GM12878 (cell line): ENCODE data around the gene VCP. TPM values are rescaled to one million over a fixed set of nuclear protein-coding genes. Genes with fewer than 3 reads are reported as not detected.
A peak's percentile ranks its signal among the peaks of the same experiment; 100 is the strongest.

Experiments
- ATAC-seq: fragments of 200-7000 bp; cut with Tn5 transposase; 3 replicates; pipeline ENCODE4 v1.9.1; 2020; ENCODE audit warnings: mild to moderate bottlenecking, moderate library complexity
- BruUV-seq: library from RNA; stranded (reverse); fragments of 400-500 nt; replicated peaks from 2 replicates; lab custom pipeline; 2021; lab: Mats Ljungman, UMichigan
- CTCF ChIA-PET: fragments of 300-600 bp; sonication (Branson Sonifier 250); formaldehyde crosslinking; extraction: SDS; loops from one replicate; lab custom pipeline; 2021; ENCODE audit warnings: inconsistent platforms; lab: Yijun Ruan, JAX
- POLR2A ChIA-PET: fragments of 350-600 bp; formaldehyde crosslinking; extraction: SDS; loops from one replicate; lab custom pipeline; 2021; ENCODE audit warnings: inconsistent platforms; lab: Charles Lee
- RAD21 ChIA-PET: fragments of 300-600 bp; sonication (Branson Sonifier 250); formaldehyde crosslinking; loops from one replicate; lab custom pipeline; 2023; ENCODE audit warnings: antibody characterized with exemption; ENCODE audit not compliant: unreplicated experiment; lab: Charles Lee
- SMC1A ChIA-PET: fragments of 300-600 bp; sonication (Branson Sonifier 250); formaldehyde crosslinking; loops from one replicate; lab custom pipeline; 2023; ENCODE audit not compliant: unreplicated experiment, uncharacterized antibody; lab: Charles Lee
- DNase-seq: peaks from one replicate; pipeline ENCODE4 v3.0.0-alpha.2; 2011; ENCODE audit warnings: low read depth, low spot score
- FAIRE-seq: peaks from 3 replicates; lab custom pipeline; 2011; peaks lifted over from hg19 to GRCh38; lab: Jason Lieb, UNC
- H2AFZ ChIP-seq: 2 replicates; pipeline ENCODE4 v1.6.0; 2011; ENCODE audit warnings: low read depth, low read length, control low read depth; ENCODE audit not compliant: control insufficient read depth
- H3K27ac ChIP-seq: 2 replicates; pipeline ENCODE4 v1.5.1; 2011; ENCODE audit warnings: control low read depth; ENCODE audit not compliant: control insufficient read depth, insufficient read depth
- H3K27me3 ChIP-seq, 2 experiments: replicated peaks in 1 of 2; 2 replicates each; pipeline versions ENCODE4 v1.6.0 to v1.6.1; 2011; ENCODE audit warnings: low read length in 1 of 2; ENCODE audit not compliant: control insufficient read depth in 2 of 2, insufficient read depth in 2 of 2
- H3K36me3 ChIP-seq, 2 experiments: 2 replicates each; pipeline ENCODE4 v1.5.1; 2011; ENCODE audit warnings: low read length in 1 of 2; ENCODE audit not compliant: control insufficient read depth in 2 of 2, insufficient read depth in 2 of 2
- H3K4me1 ChIP-seq: 2 replicates; pipeline ENCODE4 v1.6.1; 2011; ENCODE audit warnings: mild to moderate bottlenecking, low read length, moderate library complexity, mixed read lengths; ENCODE audit not compliant: control insufficient read depth, insufficient read depth
- H3K4me2 ChIP-seq: 2 replicates; pipeline ENCODE4 v1.6.0; 2011; ENCODE audit warnings: control low read depth; ENCODE audit not compliant: control insufficient read depth, insufficient read depth
- H3K4me3 ChIP-seq: fragments of 200-600 bp; sonication (generic); 2 replicates; pipeline ENCODE4 v1.5.1; 2016
- H3K79me2 ChIP-seq: 2 replicates; pipeline ENCODE4 v1.6.0; 2011; ENCODE audit warnings: low read length; ENCODE audit not compliant: control insufficient read depth, insufficient read depth
- H3K9ac ChIP-seq: 2 replicates; pipeline ENCODE4 v1.8.0; 2011; ENCODE audit warnings: low read length, control low read depth, mixed read lengths; ENCODE audit not compliant: control insufficient read depth, insufficient read depth
- H3K9me3 ChIP-seq: replicated peaks from 3 replicates; pipeline ENCODE4 v1.5.1; 2011; ENCODE audit warnings: mild to moderate bottlenecking, low read length; ENCODE audit not compliant: control insufficient read depth, insufficient read depth
- H4K20me1 ChIP-seq: 2 replicates; pipeline ENCODE4 v1.6.0; 2011; ENCODE audit not compliant: control insufficient read depth, insufficient read depth
- CREM ChIP-seq: IDR thresholded peaks from 2 replicates; pipeline ENCODE4 v1.6.1; 2014; ENCODE audit warnings: antibody characterized with exemption, low read depth
- FOS ChIP-seq: IDR thresholded peaks from 3 replicates; pipeline ENCODE4 v1.6.1; 2011; ENCODE audit warnings: borderline replicate concordance; ENCODE audit not compliant: insufficient read length; ENCODE audit errors: extremely low read depth
- IRF5 ChIP-seq: fragments of 450-650 bp; IDR thresholded peaks from 2 replicates; pipeline ENCODE4 v1.6.1; 2017; ENCODE audit warnings: borderline replicate concordance
- NBN ChIP-seq: fragments of 450-650 bp; IDR thresholded peaks from 2 replicates; pipeline ENCODE4 v1.6.1; 2016
- NR2C1 ChIP-seq: fragments of 450-650 bp; IDR thresholded peaks from 2 replicates; pipeline ENCODE4 v1.6.1; 2017; ENCODE audit warnings: antibody characterized with exemption, mild to moderate bottlenecking, moderate library complexity
- YBX1 ChIP-seq: fragments of 450-650 bp; IDR thresholded peaks from 2 replicates; pipeline ENCODE4 v1.6.1; 2016; ENCODE audit warnings: antibody characterized with exemption
- YY1 ChIP-seq: IDR thresholded peaks from 2 replicates; pipeline ENCODE4 v1.6.1; 2011; ENCODE audit warnings: low read depth, mild to moderate bottlenecking, low read length
- ZZZ3 ChIP-seq: IDR thresholded peaks from 2 replicates; pipeline ENCODE4 v1.6.1; 2011; ENCODE audit warnings: low read depth; ENCODE audit not compliant: control insufficient read depth, insufficient read length
- WGBS: methylation state at CpG from one replicate; pipeline ENCODE4 v1.1.6; 2016; ENCODE audit warnings: low lambda C conversion rate; ENCODE audit not compliant: insufficient replicate concordance, insufficient coverage; ENCODE audit errors: missing lambda C conversion rate; 5-methylcytosine and 5-hydroxymethylcytosine counted together
- in situ Hi-C: fragments of 300-500 bp; cut with MboI; formaldehyde crosslinking; loops from 9 replicates; pipeline ENCODE4 v1.14.3; 2018; ENCODE audit warnings: mixed read lengths
- intact Hi-C: fragments of 100-400 bp; cut with micrococcal nuclease; formaldehyde crosslinking; loops from one replicate; pipeline ENCODE4 v1.14.2; 2022; ENCODE audit not compliant: unreplicated experiment
- polyA plus RNA-seq, 11 experiments: library from polyadenylated mRNA; depleted of rRNA in 4 of 11; unstranded in 6 of 11; stranded (reverse) in 5 of 11; fragments of >200 nt; fragmentation: Nextera tagmentation in 4 of 11; fragmentation: Illumina TruSeq in 1 of 11; extraction: Ambion mirVana in 4 of 11; extraction: Trizol in 1 of 11; gene quantifications; 1 replicate in 1 of 11; 2 replicates in 10 of 11; pipeline versions ENCODE4 v1.2.1 to v1.2.3, GENCODE V29; 2011 to 2016; ENCODE audit warnings: inconsistent platforms in 2 of 11, missing spikeins in 2 of 11, low read depth in 1 of 11
- total RNA-seq, 4 experiments: library from RNA; depleted of rRNA in 3 of 4; stranded (reverse); fragments of >200 nt in 3 of 4; fragmentation: Illumina TruSeq in 1 of 4; extraction: Trizol in 1 of 4; gene quantifications; 2 replicates each; pipeline versions ENCODE4 v1.2.1 to v1.2.3, GENCODE V29; 2013 to 2021

Gene VCP
- total and polyA plus RNA-seq, 10 of the 15 experiments (the other 5 are each of a cell fraction or from before 2014, with no cell fraction given): 7.4 to 327 (median 244) TPM

- DNase-seq (no peak), FAIRE-seq (no peak), ATAC-seq (no peak)
- H3K79me2 ChIP-seq: peaks cover 3% of the 10 kb centered on the region
- ChIA-PET SMC1A (interaction anchor here (1.0 kb wide), 1 partner anchor 213 kb away, joined by 3 read pairs; no protein-coding TSS in a partner anchor), RAD21 (interaction anchor here (0.8 to 1.9 kb wide), 2 partner anchors 9 to 32 kb away, joined by 3 to 9 read pairs; partner anchors contain the start of genes FANCG and STOML2), CTCF (interaction anchor here (0.6 to 1.7 kb wide), 8 partner anchors 9 to 365 kb away, joined by 3 to 5 read pairs (median 3); partner anchors contain the start of gene FANCG), POLR2A (interaction anchor here (0.6 to 2.0 kb wide), 4 partner anchors 10 to 492 kb away, joined by 3 to 14 read pairs (median 4); partner anchors contain the start of genes PIGO and STOML2)
- H3K9me3 ChIP-seq: no peaks in the 10 kb centered on the region
- no TSS peak for BruUV-seq
- no peak overlapping the region for H3K27ac ChIP-seq
- WGBS: 76% methylated on average over 3 of the region's 3 CpGs
- H3K36me3 ChIP-seq: no peaks in the 10 kb centered on the region
- no peak overlapping the region for H3K4me3 ChIP-seq
- in situ Hi-C loops (no loop called here), intact Hi-C loops (loop anchor here (5.0 to 10.0 kb wide), 4 partner anchors 40 to 702 kb away; partner anchors contain the start of genes CREB3, HINT2, SPAG8 and TESK1)
- peak overlapping the region; percentile 83; the same call in 1 of the 2 replicates for H3K4me2 ChIP-seq
- peak overlapping the region; percentile 69 for H2AFZ ChIP-seq
- H3K4me1 ChIP-seq: peaks cover 30% of the 10 kb centered on the region
- no peaks in the 10 kb centered on the region for H4K20me1 ChIP-seq
- H3K27me3 ChIP-seq: no peaks in the 10 kb centered on the region
- peak overlapping the region; percentile 15; the same call in 1 of the 2 replicates for H3K9ac ChIP-seq
- TF ChIP-seq NBN (no peak), NR2C1 (no peak), YBX1 (no peak), ZZZ3 (no peak), CREM (no peak), IRF5 (no peak), FOS (no peak), YY1 (no peak)
Measured at GRCh38 chr9:35112257-35113020, 40.0 kb upstream of the VCP start.
